ENCODE data around the gene TAS2R14. TPM values are rescaled to one million over a fixed set of nuclear protein-coding genes. Genes with fewer than 3 reads are reported as not detected.

The TAS2R14 gene
- total RNA-seq, 2 experiments from 2014 or later: 2.1 to 2.4 TPM

- POLR2A ChIA-PET: no interaction called here
Observed at GRCh38 chr12:10901427-10901826, 37.6 kb downstream of the TAS2R14 start.

DNA sequence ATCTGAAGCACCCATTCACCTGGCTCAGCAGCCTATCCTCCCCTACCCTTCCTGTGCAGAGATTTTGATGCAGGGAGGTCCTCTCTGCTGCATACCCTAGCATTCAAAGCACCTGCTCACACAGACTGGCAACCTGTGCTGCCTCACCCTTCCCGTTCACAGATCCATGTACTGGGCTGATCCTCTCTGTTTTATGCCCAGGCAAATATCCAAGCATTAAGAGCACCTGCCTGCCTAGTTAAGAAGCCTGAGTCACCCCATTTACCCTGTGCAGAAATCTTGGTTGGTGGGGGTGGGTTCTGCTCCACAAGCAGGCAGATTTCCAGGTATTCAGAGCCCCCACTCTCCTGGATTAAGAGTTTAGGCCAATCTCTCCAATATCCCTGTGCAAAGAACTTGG lies 38.1 kb downstream of the TAS2R14 start:
- Mint-ChIP-seq H3K4me3 (no peak overlapping the region), H3K9me3 (ENCODE audit: insufficient read depth) (peaks cover 22% of the 10 kb centered on the region), H3K27me3 (ENCODE audit: low read depth) (no peaks in the 10 kb centered on the region), H3K36me3 (ENCODE audit: low read depth) (peaks cover 20% of the 10 kb centered on the region), H3K27ac (no peak overlapping the region), H3K4me1 (ENCODE audit: low read depth) (no peaks in the 10 kb centered on the region)
- CTCF ChIA-PET: no interaction called here
- POLR2A ChIA-PET: no interaction called here
- ATAC-seq: no peak
- no peak for DNase-seq

More at GRCh38 chr12:10901427-10901826, 37.6 kb downstream of the TAS2R14 start:
- H3K27me3 Mint-ChIP-seq (ENCODE audit: low read depth): no peaks in the 10 kb centered on the region
- no peak overlapping the region for H3K27ac Mint-ChIP-seq
- CTCF ChIA-PET: no interaction called here
- no peaks in the 10 kb centered on the region for H3K4me1 Mint-ChIP-seq (ENCODE audit: low read depth)
- H3K36me3 Mint-ChIP-seq (ENCODE audit: low read depth): peaks cover 20% of the 10 kb centered on the region
- no peak overlapping the region for H3K4me3 Mint-ChIP-seq
- H3K9me3 Mint-ChIP-seq (ENCODE audit: insufficient read depth): peaks cover 22% of the 10 kb centered on the region
- no peak for DNase-seq
- no peak for ATAC-seq

DNA sequence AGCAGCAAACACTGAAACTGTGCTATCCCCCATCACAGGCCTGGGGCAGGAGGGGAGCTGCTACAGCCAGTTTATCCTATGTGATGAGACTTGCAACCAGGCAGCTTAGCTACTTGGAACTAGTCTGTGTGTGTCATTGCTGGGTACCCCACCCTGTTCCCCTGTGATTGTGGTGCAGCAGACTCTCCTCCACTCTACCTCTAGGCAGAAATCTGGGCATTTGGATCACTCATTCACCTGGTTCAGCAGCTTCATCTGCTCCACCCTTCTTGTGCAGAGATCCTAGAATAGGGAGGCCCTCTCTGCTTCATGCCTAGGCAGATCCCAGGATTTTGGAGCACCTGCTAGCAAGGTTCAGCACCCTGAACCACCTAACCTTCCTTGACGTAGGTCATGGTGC lies 38.5 kb downstream of the TAS2R14 start:
- no peak overlapping the region for H3K27ac Mint-ChIP-seq
- ChIA-PET CTCF (no interaction called here), POLR2A (no interaction called here)
- peaks cover 22% of the 10 kb centered on the region for H3K9me3 Mint-ChIP-seq (ENCODE audit: insufficient read depth)
- H3K4me1 Mint-ChIP-seq (ENCODE audit: low read depth): no peaks in the 10 kb centered on the region
- H3K4me3 Mint-ChIP-seq: no peak overlapping the region
- no peaks in the 10 kb centered on the region for H3K27me3 Mint-ChIP-seq (ENCODE audit: low read depth)
- ATAC-seq: no peak
- DNase-seq: no peak
- peaks cover 20% of the 10 kb centered on the region for H3K36me3 Mint-ChIP-seq (ENCODE audit: low read depth)

DNA sequence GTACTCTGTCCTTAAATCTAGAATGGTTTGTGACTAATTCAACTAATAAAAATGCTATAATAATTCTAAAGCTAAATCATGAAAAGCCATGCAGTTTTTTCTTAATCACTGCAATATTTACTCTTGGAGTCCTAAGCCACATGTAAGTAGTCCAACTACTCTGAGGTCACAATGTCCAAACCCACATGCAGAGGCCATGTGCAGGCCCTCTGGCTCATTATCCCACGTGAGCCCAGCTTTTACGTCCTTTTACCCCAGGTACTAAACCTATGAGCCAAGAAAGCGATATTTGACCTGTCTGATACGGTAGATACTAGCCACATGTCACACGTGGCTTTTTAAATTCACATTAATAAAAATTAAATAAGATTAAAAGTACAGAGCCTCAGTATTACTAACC lies 42.2 kb downstream of the TAS2R14 start:
- POLR2A ChIA-PET: no interaction called here
- CTCF ChIA-PET: no interaction called here
- ATAC-seq (no peak), DNase-seq (no peak)
- H3K9me3 Mint-ChIP-seq (ENCODE audit: insufficient read depth): no peaks in the 10 kb centered on the region
- no peak overlapping the region for H3K27ac Mint-ChIP-seq
- no peaks in the 10 kb centered on the region for H3K27me3 Mint-ChIP-seq (ENCODE audit: low read depth)
- H3K36me3 Mint-ChIP-seq (ENCODE audit: low read depth): peaks cover 3% of the 10 kb centered on the region
- H3K4me1 Mint-ChIP-seq (ENCODE audit: low read depth): no peaks in the 10 kb centered on the region
- H3K4me3 Mint-ChIP-seq: no peak overlapping the region

DNA sequence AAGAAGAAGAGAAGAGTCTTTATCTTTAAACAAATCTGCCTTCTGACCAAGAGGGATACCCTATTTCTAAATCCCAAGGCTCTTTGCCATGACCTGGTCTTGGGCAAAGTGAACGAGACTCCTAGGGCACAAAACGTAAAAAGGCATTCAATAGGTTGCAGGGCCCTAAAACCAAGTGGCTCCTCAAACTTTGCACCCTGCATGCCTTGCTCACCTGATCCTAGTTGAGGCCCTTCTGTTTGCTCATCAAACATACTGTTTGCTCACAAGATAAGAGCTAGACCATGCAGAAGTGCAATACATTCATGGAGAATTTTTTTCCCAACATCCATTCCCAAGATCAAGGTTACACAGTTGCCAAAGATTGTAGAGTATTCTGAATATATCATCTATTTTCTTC lies 47.1 kb downstream of the TAS2R14 start:
- POLR2A ChIA-PET: no interaction called here
- no peak for ATAC-seq
- Mint-ChIP-seq H3K4me3 (no peak overlapping the region), H3K36me3 (ENCODE audit: low read depth) (peaks cover 5% of the 10 kb centered on the region), H3K9me3 (ENCODE audit: insufficient read depth) (no peaks in the 10 kb centered on the region), H3K27me3 (ENCODE audit: low read depth) (no peaks in the 10 kb centered on the region), H3K27ac (no peak overlapping the region), H3K4me1 (ENCODE audit: low read depth) (no peaks in the 10 kb centered on the region)
- no peak for DNase-seq
- CTCF ChIA-PET: no interaction called here

DNA sequence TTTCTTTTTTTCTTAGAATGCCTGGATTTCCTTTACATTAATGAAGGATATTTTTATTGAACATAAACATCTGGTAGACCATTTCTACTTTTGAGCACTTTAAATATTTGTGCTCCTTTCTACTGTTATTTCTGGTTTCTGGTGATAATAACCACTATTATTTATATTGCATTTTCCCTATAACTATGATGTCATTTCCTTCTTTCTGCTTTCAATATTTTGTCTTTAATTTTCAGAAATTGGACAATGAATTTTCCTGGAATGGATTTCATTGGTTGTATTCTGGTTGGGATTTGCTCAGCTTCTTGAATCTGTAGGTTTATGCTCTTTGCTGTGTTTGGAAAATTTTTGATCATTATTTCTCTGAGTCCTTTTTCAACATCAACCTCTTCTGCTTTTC lies 49.8 kb downstream of the TAS2R14 start:
- POLR2A ChIA-PET: interaction anchor here (0.7 kb wide), 1 partner anchor 207 kb away, joined by 3 read pairs; no protein-coding TSS in a partner anchor
- H3K4me3 Mint-ChIP-seq: no peak overlapping the region
- no peaks in the 10 kb centered on the region for H3K4me1 Mint-ChIP-seq (ENCODE audit: low read depth)
- CTCF ChIA-PET: no interaction called here
- no peaks in the 10 kb centered on the region for H3K9me3 Mint-ChIP-seq (ENCODE audit: insufficient read depth)
- ATAC-seq (no peak), DNase-seq (no peak)
- H3K27me3 Mint-ChIP-seq (ENCODE audit: low read depth): no peaks in the 10 kb centered on the region
- no peak overlapping the region for H3K27ac Mint-ChIP-seq
- H3K36me3 Mint-ChIP-seq (ENCODE audit: low read depth): peaks cover 5% of the 10 kb centered on the region

Other genes starting within 250 kb of the TAS2R14 start
- gene YBX3, start 215.9 kb downstream of the TAS2R14 start, total RNA-seq: 10 to 100 TPM; 85.4 to 91.9 TPM
- gene TAS2R7, start 136.6 kb downstream of the TAS2R14 start, total RNA-seq: not detected
- not detected for gene TAS2R8, start 132.0 kb downstream of the TAS2R14 start, total RNA-seq
- gene TAS2R9, start 129.1 kb downstream of the TAS2R14 start, total RNA-seq: not detected
- gene TAS2R10, start 112.9 kb downstream of the TAS2R14 start, total RNA-seq: not detected
- 1 to 10 TPM; 1.3 to 2.9 TPM for gene PRR4, start 89.8 kb downstream of the TAS2R14 start, total RNA-seq
- gene PRH1, start 55.0 kb downstream of the TAS2R14 start, total RNA-seq: 10 to 100 TPM; 21.3 to 21.4 TPM
- gene TAS2R13, start 29.7 kb downstream of the TAS2R14 start, total RNA-seq: 1 to 10 TPM; 1.0 to 1.1 TPM
- not detected for gene PRH2, start 10.0 kb downstream of the TAS2R14 start, total RNA-seq
- gene TAS2R50, start 47.6 kb upstream of the TAS2R14 start, total RNA-seq: 1 to 10 TPM in 1 of 2 experiments, under 1 TPM in 1; 0.95 to 1.4 TPM
- 1 to 10 TPM; 1.9 to 2.2 TPM for gene TAS2R20, start 59.0 kb upstream of the TAS2R14 start, total RNA-seq
- 1 to 10 TPM; 1.9 to 2.1 TPM for gene TAS2R19, start 83.4 kb upstream of the TAS2R14 start, total RNA-seq
- 1 to 10 TPM; 2.2 to 3.0 TPM for gene TAS2R31, start 92.1 kb upstream of the TAS2R14 start, total RNA-seq
- gene TAS2R46, start 123.0 kb upstream of the TAS2R14 start, total RNA-seq: 1 to 10 TPM; 1.4 to 1.5 TPM
- 1 to 10 TPM in 1 of 2 experiments, under 1 TPM in 1; 0.73 to 1.1 TPM for gene TAS2R43, start 153.1 kb upstream of the TAS2R14 start, total RNA-seq
- gene TAS2R30, start 195.4 kb upstream of the TAS2R14 start, total RNA-seq: 1 to 10 TPM; 3.2 to 3.5 TPM
- 1 to 10 TPM; 8.9 to 9.5 TPM for gene SMIM10L1, start 231.9 kb upstream of the TAS2R14 start, total RNA-seq
- gene TAS2R42, start 247.7 kb upstream of the TAS2R14 start, total RNA-seq: not detected